GM19372 (cell line): ENCODE data around the gene MTUS2.
"Not testable (repeated sequence)": the region's sequence is repeated elsewhere in the genome, so short reads cannot be mapped to it uniquely, and the experiment has no call there.

Experiments
- ATAC-seq: cut with Tn5 transposase; IDR thresholded peaks from one replicate; pipeline ENCODE4 v1.9.1; 2021; ENCODE audit warnings: mild to moderate bottlenecking, low read depth, moderate library complexity; ENCODE audit not compliant: unreplicated experiment

Gene MTUS2

GRCh38 chr13:29369060-29369743 lies 549.1 kb downstream of the MTUS2 start:
- no peak for ATAC-seq

- no peak for ATAC-seq
These were observed 559.1 kb downstream of the MTUS2 start for GRCh38 chr13:29379281-29379680.

GRCh38 chr13:29379865-29380264 lies 559.7 kb downstream of the MTUS2 start:
- ATAC-seq, result no peak

GRCh38 chr13:29382021-29382420 lies 561.9 kb downstream of the MTUS2 start:
- ATAC-seq, result no peak

DNA sequence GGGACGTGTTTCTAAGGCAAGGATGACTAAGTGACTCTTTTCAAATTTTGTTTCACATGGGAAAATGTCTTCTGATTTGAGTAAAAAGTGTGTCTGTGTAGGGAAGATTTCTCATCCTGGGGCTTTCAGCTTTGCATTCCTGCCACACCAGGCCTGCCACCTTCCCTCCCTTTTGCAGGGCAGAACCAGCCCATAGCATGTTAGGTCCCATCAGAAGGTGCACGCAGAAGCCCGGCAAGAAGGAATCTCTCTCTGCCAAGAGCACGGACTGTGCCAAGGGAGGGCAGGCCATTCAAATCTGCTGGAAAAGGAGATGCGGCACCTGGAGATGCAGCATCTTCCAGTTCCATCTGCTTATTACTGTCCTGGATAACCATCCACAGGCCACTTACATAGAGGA lies 563.3 kb downstream of the MTUS2 start:
- ATAC-seq, result no peak

- ATAC-seq, result no peak
These were observed 564.3 kb downstream of the MTUS2 start for GRCh38 chr13:29384466-29384865.

- ATAC-seq, result no peak
These were observed 564.7 kb downstream of the MTUS2 start for GRCh38 chr13:29384871-29385270.

DNA sequence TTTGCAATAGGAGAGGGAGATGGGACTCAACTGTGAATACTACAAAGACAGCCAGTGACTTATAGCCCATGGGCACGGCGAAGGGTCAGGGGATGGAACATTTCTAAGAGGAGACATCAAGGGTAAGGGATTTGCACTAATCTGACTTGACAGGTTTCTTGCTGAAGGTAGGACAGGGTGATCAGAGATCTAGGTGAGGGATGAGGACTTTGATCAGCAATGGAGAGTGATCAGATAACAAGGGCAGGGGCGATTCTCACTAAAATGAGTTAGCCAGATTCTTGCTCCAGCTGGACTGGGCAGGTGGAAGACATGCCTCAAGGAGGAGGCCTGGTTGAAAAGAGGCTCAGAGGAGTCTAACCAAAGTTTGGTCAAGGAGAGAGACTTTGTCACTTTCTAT lies 566.1 kb downstream of the MTUS2 start:
- ATAC-seq, result no peak

DNA sequence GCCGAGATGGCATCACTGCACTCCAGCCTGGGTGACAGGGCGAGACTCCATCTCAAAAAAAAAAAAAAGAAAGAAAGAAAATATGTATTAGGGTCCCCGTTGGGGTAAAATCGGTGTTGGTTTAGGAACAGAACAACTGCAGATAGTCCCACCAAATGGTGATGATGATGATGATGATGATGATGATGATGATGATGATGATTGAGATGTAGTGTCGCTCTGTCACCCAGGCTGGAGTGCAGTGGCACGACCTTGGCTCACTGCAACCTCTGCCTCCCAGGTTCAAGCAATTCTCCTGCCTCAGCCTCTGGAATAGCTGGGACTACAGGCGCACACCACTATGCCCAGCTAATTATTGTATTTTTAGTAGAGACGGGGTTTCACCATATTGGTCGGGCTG lies 570.5 kb downstream of the MTUS2 start:
- not testable (repeated sequence) for ATAC-seq

- ATAC-seq, result no peak
These were observed 576.3 kb downstream of the MTUS2 start for GRCh38 chr13:29396446-29396845.

GRCh38 chr13:29397265-29397664 lies 577.1 kb downstream of the MTUS2 start:
- ATAC-seq, result no peak

DNA sequence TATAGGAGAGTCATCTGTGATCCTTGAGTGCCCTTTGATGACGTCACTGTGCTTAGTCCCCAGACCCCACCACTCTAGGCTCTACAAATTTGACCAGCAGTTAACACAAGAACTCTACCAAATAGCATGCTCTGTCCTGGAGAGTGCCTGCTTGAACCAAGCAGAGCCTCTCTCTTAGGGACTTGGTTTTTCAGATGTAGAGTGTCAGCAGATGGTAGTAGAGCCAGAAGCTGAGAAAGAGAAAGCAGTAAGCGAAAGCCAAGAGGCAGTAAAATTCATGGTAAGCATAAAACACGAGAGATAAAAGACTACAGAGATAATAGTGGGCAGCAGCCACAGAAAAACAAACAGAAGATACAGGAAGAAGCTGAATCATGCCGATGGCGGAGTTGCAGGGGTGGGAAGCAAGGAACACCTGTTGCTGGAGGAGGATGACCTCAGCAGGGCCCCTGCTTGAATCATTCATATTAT lies 582.1 kb downstream of the MTUS2 start:
- ATAC-seq, result no peak

DNA sequence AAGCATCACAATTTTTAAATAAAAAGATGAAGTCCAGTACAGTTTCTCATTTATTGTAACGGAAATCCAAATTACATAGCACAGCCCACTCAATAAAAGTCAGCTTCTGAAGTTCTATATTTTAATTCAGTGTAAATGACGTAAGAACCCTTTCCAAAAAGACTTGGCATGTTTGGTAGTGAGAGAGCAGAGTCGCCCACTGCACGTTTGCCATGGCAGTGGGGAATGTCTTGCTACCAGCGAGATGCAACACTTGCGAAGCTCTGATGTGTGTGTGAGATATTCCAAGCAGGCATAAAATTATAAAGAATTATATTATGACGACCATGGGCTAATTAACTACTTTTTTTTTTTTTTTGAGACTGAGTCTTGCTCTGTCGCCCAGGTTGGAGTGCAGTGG lies 585.3 kb downstream of the MTUS2 start:
- ATAC-seq, result no peak

DNA sequence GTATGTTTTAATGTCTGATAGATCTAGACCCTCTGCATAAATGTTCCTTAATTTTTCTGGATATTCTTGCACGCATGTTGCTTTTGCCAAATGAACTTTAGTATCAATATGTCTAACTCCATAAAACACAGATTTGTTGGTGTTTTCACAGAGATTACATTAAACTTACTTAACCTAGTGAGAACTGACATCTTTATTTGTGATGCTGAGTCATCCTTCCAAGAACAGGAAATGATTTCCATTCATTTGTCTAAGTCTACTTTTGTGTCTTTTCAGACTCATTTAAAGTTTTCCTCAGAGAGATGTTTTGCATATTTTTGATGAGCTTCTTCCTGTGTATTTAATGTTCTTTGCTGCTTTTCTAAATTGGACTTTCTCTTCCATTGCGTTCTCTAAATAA lies 591.3 kb downstream of the MTUS2 start:
- ATAC-seq, result no peak

- ATAC-seq, result no peak
These were observed 597.9 kb downstream of the MTUS2 start for GRCh38 chr13:29418026-29418425.

DNA sequence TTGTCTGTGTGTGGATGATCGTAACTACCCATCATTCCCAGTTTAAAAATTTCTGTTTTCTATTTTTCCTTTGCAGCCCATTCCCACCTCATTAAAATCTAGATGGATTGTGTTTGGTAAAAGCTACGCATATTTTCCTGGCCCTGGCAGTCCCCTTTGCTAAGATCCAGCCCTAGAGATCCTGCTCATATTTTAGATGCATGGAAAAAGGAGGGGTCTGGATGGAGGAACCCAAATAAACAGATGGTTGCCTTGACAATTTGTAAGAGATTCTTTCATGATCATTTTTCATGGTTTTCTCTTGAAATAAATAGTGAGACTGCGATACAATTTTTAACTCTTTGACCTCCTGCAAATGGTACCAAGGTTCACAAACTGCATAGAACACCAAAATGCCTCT lies 601.0 kb downstream of the MTUS2 start:
- ATAC-seq, result no peak

- no peak for ATAC-seq
These were observed 601.9 kb downstream of the MTUS2 start for GRCh38 chr13:29422015-29422414.

GRCh38 chr13:29423050-29423449 lies 602.9 kb downstream of the MTUS2 start:
- ATAC-seq, result no peak

- no peak for ATAC-seq
These were observed 607.8 kb downstream of the MTUS2 start for GRCh38 chr13:29427937-29428309.

GRCh38 chr13:29428310-29429181 lies 608.4 kb downstream of the MTUS2 start:
- no peak for ATAC-seq

GRCh38 chr13:29429286-29429900 lies 609.3 kb downstream of the MTUS2 start:
- no peak for ATAC-seq
